Right lung (tissue), 5 donors: ENCODE measurements around the gene PTBP1. TPM values are rescaled to one million over a fixed set of nuclear protein-coding genes. Genes with fewer than 3 reads are reported as not detected.

Experiments used
- DNase-seq, 2 donors: peaks; one replicate each; pipeline ENCODE4 v3.0.0-alpha.2; 2013
- polyA plus RNA-seq, 5 donors: library from polyadenylated mRNA; unstranded; fragments of 120-200 nt; gene quantifications; one replicate each; pipeline versions ENCODE4 v1.2.1 to v1.2.3, GENCODE V29; 2013; ENCODE audit warnings: inconsistent platforms in 1 of 5, low replicate concordance in 1 of 5; ENCODE audit not compliant: insufficient read length in 5 of 5, insufficient read depth in 1 of 5

PTBP1 gene
- polyA plus RNA-seq, 5 donors = 294 to 375 (median 310) TPM

- no peak for DNase-seq
Observed at GRCh38 chr19:768424-768823, 28.8 kb upstream of the PTBP1 start.

GRCh38 chr19:769616-770015 lies 27.6 kb upstream of the PTBP1 start:
- no peak for DNase-seq

GRCh38 chr19:771332-771785 lies 25.9 kb upstream of the PTBP1 start:
- no peak for DNase-seq

GRCh38 chr19:772063-772462 lies 25.2 kb upstream of the PTBP1 start:
- no peak for DNase-seq

- no peak for DNase-seq
Observed at GRCh38 chr19:772730-773436, 24.4 kb upstream of the PTBP1 start.

- DNase-seq = no peak
Observed at GRCh38 chr19:776549-776948, 20.7 kb upstream of the PTBP1 start.

GRCh38 chr19:778910-779653 lies 18.2 kb upstream of the PTBP1 start:
- DNase-seq = no peak

- no peak for DNase-seq
Observed at GRCh38 chr19:780935-781334, 16.3 kb upstream of the PTBP1 start.

- no peak for DNase-seq
Observed at GRCh38 chr19:781800-782184, 15.5 kb upstream of the PTBP1 start.

- DNase-seq = no peak
Observed at GRCh38 chr19:782185-782877, 14.9 kb upstream of the PTBP1 start.

- no peak for DNase-seq
Observed at GRCh38 chr19:782878-783668, 14.2 kb upstream of the PTBP1 start.

GRCh38 chr19:784541-784940 lies 12.7 kb upstream of the PTBP1 start:
- no peak for DNase-seq

GRCh38 chr19:787536-787935 lies 9.7 kb upstream of the PTBP1 start:
- no peak for DNase-seq

GRCh38 chr19:788686-788982 lies 8.6 kb upstream of the PTBP1 start:
- no peak for DNase-seq

GRCh38 chr19:788983-789700 lies 8.1 kb upstream of the PTBP1 start:
- DNase-seq = no peak

GRCh38 chr19:789701-790060 lies 7.6 kb upstream of the PTBP1 start:
- DNase-seq = no peak

GRCh38 chr19:791007-791566 lies 6.2 kb upstream of the PTBP1 start:
- DNase-seq = no peak

GRCh38 chr19:791567-792305 lies 5.5 kb upstream of the PTBP1 start:
- DNase-seq = no peak

- DNase-seq = no peak
Observed at GRCh38 chr19:792306-792885, 4.9 kb upstream of the PTBP1 start.

GRCh38 chr19:793806-794205 lies 3.4 kb upstream of the PTBP1 start:
- DNase-seq = no peak
